ENCODE results near the gene RTN3.
A peak's percentile ranks its signal among the peaks of the same experiment; 100 is the strongest.
"Not testable (repeated sequence)": the region's sequence is repeated elsewhere in the genome, so short reads cannot be mapped to it uniquely, and the experiment has no call there.

RTN3 gene

DNA sequence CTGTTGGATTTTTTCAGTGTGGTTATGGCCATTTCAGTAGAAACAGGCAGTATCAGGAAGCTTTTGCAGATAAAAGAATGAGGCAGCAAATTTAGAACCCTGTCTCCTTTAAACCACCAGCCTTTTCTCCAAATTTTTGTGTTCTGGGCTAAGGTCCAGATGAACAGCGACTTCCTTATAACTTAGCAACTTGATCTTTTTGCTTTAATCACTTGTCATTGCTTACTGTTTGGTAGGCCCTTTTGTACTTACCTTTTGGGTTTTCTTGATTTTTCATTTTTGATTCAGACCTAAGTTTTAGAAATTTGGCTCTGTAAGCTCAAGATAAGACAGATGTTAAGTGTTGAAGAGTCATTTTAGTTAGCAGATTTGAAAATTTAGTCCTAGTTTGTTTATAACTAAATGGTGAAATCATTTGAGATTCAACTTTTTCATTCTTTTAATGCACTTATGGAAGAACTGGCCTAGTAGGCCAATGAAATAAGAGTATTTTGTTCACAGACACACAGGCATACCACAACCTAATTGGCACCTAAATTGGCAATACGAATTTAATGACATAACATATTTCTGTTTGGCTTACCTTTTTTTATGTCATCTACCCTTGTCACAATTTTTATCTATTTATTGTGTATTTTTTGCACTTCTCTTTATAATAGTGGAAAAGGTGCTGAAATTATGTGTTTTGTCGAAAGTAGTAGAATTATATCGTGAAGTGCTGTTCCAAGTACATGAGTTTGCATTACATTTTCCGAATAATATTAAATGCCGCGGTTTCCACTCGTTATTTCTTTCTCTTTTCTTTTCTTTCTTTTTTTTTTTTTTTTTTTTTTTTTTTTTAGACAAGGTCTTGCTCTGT lies 2.1 kb downstream of the RTN3 start:
- DNase-seq, result no peak

DNA sequence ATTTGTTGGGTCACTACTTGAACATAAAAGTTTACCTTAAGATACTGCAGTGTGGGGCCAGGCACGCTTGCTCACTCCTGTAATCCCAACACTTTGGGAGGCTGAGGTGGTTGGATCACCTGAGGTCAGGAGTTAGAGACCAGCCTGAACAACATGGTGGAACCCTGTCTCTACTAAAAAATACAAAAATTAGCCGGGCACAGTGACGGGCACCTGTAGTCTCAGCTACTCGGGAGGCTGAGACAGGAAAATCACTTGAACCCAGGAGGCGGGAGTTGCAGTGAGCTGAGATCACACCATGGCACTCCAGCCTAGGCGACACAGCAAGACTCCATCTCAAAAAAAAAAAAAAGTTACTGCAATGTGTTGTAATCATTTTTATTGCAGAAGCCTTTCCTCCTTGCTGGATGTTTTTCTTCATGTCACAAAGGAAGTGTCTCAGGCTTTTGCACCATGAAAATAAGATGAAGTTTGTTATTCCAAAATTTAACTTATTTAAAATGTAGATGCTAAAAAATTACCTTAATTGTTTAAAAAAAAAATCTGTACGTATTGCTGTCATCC lies 3.9 kb downstream of the RTN3 start:
- DNase-seq, result not testable (repeated sequence)

DNA sequence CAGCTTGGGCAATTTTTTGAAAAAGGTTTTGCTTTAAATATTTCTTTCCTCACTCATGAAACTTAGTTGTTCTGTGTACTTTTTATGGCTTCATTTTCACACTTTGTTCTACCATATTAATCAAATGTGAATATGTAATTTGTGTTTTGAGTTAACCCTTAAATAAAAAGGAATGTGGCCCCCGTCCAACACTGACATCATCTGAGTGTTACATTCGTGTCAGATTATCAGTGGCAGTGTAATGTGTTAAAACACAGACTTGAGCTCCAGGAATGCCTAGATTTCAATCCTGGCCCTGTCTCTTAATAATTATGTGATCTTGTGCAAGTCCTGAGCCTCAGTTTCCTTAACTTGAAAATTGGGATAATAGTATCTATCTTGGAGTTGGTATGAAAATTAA lies 5.6 kb downstream of the RTN3 start:
- DNase-seq, result no peak

DNA sequence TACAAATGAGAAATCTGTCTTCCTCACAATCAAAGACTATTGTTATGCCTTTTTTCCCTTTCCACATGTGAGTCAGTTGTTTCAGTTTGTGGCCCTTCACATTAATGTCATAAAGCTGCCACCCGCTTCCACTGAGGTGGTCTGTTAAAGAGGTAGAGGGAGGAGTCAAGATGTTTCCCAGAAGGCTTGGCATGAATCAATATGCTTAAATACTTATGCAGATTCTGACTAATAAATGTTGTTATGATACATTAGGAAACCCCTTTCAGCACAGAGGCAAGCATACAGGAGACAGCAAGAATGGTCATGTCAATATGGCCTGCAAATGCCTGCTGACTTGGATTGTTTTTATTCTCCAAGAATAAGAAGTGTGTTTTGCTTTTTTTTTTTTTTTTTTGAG lies 6.5 kb downstream of the RTN3 start:
- DNase-seq, result no peak

DNA sequence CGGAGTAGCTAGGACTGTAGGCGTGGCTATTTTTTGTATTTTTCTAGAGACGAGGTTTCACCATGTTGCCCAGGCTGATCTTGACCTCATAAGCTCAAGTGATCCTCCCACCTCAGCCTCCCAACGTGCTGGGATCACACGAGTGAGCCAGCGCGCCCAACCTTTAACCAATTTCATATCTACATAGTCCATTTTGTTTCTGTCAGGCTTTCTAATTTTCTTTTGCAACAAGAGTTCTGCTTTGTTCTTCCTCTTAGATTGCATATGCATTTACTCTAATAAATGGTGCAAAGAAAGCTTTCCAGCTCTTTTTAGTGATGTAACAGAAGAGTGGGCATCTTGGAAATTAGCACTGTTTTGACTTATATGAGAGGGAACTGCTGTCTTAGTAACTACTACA lies 13.3 kb downstream of the RTN3 start:
- no peak for DNase-seq

DNA sequence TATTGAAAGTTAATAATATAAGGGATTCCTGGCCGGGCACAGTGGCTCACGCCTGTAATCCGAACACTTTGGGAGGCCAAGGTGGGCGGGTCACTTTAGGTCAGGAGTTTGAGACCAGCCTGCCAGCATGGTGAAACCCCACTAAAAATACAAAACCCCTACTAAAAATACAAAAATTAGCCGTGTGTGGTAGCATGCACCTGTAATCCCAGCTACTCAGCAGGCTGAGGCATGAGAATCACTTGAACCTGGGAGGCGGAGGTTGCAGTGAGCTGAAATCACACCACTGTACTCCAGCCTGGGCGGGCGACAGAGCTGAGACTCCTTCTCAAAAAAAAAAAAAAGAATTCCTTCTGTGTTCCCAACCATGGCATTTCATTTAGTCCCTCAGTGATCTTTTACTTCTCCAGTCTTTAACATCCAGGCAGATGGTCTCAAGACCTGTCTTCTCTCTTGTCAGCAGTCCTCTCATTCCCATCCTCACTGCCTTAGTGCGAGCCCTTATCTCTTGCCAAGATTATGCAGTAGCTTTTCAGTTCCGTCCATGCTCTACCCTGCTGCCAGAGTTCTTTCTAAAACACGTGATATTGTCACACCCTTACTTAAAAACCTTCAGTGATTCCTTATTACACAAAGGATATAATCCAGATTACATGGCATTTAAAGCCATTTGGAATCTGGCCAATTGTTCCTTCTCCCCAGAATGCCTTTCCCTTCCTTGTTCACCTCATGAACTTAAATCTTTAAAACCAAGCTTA lies 17.9 kb downstream of the RTN3 start:
- DNase-seq, result no peak

DNA sequence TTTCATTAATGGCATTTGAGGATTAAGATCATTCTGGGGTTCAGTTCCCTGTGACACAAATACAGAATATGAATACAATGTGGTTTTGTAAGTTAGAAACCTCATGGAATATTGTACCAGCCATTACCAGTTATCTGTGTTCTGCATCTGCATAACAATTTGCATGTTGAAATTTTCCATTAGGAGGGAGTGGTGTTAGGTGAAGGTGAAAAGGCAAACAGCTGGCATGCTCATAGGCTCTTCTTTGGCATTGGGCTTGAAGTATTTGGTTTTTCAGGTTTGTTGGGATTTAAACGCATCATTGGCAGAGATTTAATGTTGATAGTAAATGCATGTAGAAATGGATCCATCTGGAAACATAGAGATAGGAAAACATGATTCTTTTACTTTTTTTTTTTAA lies 18.6 kb downstream of the RTN3 start:
- no peak for DNase-seq

DNA sequence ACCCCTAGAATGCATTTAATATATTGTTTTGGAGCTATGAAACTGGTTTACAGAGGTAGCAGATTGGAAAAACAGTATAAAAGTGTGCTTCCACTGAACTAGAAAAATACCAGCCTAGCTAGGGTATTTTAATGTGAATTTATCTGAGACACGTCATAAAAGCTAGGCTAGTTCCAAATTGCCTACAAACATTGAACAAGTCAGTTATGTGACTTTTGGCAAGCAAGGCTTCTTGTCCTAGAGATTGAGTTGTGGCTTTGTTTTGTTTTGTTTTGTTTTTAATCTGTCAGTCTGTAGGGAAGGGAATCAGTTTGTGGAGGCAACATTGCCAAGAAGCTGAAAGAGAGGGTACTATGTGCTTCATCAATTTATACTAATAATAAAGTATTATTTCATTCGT lies 24.2 kb downstream of the RTN3 start:
- no peak for DNase-seq

DNA sequence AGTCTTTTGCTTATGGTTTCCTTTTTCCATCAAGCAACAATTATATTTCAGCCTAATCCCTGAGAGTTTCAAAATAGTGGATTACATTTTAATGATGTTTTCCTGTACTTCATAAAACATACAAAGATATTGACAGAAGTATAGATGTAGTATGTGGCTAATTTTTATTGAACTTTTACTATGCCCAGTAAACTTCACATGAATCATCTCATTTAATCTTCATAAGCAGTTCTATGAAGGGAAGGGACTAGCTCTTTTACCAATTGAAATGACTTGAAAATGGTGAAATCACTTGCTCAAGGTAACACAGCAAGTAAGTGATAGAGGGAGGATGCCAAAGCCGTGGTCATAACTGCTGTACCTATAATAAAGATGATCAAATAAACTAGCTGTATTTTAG lies 27.5 kb downstream of the RTN3 start:
- no peak for DNase-seq

DNA sequence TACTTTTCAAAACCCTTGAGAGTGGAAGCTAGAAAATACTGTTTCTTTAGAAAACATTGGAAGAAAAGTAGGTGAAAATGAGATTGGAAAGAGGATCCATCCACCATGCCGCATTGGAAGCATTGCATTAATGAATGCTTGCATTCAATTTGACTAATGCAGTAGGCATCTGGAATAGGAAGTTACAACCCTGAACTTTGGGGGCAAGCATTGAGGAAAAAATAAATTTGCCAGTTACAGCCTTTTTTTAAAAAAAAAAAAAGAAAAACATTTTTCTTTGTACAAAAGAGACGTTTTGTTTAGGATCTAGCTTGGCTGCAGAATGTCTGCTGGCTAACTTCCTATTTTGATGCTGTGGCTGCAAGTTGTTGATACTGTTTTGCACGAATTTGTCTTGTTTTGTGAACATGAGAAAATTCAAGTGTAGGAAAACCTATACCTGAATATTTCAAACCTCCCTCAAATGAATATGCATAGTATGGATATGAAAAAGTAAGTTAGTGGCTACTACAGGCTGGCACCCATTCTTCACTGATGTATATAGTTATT lies 28.1 kb downstream of the RTN3 start:
- DNase-seq, result no peak

DNA sequence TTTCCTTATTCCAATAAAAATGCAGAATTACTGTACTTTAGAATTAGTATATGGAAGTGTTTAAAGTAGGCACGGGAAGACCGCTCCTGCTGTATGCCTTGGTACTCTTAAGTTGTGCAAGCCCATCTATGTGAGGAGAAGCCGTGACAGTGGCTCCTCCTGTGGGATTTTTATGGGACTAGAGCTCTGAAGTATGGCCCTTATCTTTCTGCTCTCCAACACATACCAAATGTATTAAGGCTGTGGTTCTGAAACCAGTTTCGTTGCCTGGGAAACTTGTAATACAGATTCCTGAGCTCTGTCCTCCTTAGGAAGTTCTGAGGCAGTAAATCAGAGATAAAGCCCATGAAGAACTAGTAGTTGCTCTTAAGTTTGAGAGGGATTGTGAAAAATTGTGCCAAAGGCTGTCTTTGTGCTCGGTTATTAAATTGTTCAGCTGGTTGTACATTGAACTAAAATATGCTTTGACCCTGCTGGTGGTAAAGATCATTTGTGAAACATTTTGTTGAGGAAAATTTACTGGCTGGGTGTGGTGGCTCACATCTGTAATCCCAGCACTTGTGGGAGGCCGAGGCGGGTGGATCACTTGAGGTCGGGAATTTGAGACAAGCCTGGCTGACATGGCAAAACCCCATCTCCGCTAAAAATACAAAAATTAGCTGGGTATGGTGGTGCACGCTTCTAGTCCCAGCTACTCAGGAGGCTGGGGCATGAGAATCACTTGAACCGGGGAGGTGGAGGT lies 29.3 kb downstream of the RTN3 start:
- no peak for DNase-seq

DNA sequence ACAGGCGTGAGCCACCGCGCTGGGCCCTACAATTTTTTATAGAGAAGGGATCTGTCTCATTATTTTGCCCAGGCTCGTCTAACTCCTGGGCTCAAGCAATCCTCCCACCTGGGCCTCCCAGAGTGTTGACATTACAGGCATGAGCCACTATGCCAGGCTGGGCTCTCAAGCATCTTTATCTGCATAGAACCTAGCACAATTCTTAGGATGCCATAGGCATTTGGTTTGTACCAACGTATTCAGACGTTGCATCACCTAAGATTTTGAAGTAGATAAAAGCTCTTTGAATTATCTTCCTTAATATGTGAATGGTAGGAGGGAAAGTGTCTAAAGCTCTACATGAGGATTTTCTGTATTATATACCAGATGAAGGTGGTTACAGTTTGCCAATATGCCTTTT lies 30.5 kb downstream of the RTN3 start:
- no peak for DNase-seq

DNA sequence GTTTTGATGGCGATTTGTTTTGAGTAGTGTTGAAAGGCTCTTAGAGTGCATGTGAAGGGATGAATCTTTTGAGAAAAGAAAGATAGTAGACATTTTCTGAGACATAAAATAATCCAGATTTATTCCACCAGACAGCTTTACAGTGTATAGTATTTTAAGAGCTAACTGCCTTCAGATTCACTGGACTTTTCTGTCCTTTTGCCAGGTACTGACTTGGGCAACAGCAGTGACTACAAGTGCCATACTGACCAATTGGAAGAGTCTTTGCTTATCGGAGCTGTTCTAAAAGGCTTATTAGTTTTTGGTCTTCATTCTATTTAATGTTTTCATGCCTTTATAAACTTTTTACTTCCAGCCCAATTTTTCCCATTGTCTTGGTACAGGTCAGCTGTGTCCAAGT lies 32.5 kb downstream of the RTN3 start:
- DNase-seq, result no peak

DNA sequence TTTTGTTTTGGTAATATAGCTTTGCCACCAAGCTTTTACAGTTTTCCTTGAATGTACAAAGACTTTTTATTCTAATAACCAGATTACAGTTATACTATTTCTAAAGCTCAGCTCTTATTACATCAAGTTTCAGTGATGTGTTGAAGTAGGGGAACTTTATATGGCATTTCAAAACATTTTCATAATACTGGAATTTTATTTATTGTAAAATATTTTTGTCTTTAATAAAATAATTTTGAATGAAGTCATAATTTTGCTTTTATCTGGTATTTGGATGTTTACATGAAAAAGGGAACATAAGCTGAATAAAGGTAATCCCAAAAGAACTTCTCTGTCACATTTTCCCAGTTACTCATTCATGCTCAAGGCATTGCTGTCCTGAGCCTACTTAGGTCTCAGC lies 34.7 kb downstream of the RTN3 start:
- no peak for DNase-seq

DNA sequence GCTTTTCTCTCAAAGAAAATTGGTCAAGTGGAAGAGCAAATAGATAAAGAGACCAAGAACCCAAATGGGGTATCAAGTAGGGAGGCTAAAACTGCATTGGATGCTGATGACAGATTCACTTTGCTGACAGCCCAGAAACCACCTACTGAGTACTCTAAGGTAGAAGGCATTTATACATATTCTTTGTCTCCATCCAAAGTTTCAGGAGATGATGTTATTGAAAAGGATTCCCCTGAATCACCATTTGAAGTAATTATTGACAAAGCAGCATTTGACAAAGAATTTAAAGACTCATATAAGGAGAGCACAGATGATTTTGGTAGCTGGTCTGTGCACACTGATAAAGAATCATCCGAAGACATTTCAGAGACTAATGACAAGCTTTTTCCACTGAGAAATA lies 37.7 kb downstream of the RTN3 start:
- no peak for DNase-seq

DNA sequence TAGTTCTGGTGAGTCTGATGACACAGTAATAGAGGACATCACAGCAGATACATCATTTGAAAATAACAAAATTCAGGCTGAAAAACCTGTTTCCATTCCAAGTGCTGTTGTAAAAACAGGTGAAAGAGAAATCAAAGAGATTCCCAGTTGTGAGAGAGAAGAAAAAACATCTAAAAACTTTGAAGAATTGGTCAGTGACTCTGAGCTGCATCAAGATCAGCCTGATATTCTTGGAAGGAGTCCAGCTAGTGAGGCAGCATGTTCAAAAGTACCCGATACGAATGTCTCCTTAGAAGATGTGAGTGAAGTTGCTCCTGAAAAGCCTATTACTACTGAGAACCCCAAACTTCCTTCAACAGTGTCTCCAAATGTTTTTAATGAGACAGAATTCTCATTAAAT lies 38.7 kb downstream of the RTN3 start:
- no peak for DNase-seq

DNA sequence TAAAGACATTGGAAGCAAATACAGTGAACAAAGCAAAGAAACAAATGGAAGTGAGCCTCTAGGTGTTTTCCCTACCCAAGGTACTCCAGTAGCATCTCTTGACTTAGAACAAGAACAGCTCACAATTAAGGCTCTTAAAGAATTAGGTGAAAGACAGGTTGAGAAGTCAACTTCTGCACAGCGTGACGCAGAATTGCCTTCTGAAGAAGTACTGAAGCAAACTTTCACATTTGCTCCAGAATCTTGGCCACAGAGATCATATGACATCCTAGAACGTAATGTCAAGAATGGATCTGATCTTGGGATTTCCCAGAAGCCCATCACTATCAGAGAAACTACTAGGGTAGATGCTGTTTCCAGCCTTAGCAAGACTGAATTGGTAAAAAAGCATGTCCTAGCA lies 39.3 kb downstream of the RTN3 start:
- DNase-seq, result no peak

DNA sequence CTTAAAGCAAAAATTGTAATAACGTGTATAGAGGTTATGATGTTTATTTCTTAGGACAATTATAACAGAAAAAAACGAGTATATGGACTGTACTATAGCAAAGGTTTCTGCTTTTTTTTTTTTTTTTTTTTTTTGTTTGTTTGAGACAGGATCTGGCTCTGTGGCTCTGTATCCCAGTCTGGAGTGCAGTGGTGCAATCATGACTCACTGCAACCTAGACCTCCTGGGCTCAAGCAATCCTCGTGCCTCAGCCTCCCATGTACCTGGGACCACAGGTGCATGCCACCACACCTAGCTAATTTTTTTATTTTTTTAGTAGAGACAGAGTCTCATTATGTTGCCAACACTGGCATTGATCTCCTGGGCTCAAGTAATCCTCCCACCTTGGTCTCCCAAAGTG lies 48.0 kb downstream of the RTN3 start:
- DNase-seq, result no peak

DNA sequence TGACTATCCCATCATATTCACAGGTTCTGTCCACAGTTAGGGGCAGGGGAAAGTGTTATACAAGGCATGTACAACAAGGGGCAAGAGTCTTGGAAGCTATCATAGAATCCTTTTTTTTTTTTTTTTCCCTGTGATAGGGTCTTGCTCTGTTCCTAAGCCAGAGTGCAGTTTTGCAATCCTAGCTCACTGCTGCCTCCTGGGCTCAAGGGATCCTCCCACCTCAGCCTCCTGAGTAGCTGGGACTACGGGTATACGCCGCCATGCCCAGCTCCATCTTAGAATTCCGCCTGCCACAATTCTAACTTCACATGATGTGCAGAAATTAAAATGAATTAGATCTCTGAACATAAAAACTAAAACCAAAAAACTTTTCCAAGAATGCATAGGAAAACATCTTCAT lies 55.6 kb downstream of the RTN3 start:
- DNase-seq, result no peak

DNA sequence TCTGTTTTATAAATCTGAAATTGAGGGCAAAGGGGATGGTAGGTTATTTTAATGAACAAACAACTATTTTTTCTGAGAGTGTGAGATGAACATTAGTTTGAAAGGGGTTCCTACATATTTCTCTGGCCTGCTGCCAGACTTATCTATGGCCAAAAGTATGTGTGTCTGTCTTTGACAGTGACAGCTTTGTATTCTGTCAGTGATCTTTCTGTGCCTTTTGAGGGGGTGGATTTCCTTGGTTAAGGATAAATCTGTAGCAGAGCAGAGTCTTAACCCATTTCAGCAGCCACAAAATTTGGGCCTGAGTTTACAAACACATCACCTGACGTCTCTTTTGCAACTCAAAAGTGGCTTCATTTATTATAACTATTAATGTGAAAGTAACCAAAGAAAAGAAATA lies 56.4 kb downstream of the RTN3 start:
- no peak for DNase-seq

DNA sequence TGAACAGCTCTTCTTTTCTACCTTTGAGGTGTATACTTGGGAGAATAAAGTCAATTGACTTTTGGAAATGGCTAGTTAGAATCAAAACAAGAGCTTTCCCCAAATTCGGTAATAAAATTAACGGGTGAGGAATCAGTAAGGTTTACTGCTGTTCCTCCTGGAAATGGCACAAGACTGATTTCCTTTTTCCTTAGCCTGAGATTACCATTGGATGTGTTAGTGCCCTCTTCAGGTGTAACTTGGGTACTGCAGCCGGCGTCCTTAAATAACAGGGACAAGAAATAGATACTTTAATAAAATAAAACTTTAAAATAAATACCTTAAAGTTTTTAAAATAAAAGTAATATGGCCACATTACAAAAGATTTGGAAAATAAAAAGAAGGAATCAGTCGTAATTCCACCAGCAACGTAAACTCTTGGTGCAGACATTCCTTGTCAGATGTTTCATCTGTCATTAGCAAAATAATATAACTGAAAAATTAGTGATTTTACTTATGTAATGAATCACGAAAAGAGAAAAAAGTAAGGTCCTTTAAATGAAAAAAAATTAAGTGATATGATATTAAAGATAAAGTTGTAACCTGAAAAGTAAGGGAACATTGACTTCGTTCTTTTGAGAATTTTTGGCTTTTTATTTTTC lies 57.5 kb downstream of the RTN3 start:
- DNase-seq, result peak; percentile 81

DNA sequence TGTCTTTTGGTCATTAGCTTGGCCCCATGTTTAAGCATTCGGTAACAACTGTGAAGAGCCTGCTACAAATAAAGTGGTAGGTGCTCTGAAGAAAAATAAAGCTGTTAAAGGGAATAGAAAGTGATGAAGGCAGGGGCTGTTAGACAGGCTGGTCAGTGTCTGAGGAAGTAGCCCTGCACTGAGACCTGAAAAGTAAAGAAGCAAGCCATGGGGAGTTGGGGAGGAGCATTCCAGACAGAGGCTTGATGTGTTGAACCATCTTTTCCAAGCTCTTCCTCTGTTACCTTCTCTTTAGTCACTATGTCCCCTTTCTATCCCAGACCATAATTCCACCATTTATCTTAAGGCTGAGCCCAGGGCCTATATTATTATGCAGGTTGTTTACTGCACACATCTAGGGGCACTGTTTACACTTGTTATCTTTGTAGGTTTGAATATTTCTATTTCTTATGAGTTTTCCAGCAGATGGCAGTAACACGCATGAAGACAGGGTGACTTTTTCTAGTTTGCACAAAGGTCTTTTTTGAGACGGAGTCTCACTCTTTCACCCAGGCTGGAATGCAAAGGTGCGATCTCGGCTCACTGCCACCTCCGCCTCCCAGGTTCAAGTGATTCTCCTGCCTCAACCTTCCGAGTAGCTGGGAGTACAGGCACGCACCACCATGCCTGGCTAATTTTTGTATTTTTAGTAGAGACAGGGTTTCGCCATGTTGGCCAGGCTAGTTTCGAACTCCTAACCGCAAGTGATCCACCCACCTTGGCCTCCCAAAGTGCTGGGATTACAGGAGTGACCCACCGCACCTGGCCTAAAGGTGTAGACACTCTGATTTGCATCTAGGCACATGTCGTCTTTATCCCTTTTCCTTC lies 64.2 kb downstream of the RTN3 start:
- DNase-seq, result no peak
